Measurements from ENCODE around the gene SPCS3.
"Not testable (repeated sequence)": the region's sequence is repeated elsewhere in the genome, so short reads cannot be mapped to it uniquely, and the experiment has no call there.

The SPCS3 gene

GRCh38 chr4:176288020-176288419 lies 31.7 kb upstream of the SPCS3 start:
- Histone ChIP-seq H3K9ac (ENCODE audit: low read length) (no peak overlapping the region), H3K4me3 (ENCODE audit: low read depth, low read length) (no peak overlapping the region), H3K9me3 (ENCODE audit: control insufficient read depth, insufficient read depth, low read depth, low read length) (no peaks in the 10 kb centered on the region), H3K4me1 (ENCODE audit: control insufficient read depth, insufficient read depth, low read length) (no peaks in the 10 kb centered on the region; the same call in 1 of the 2 replicates), H3K36me3 (ENCODE audit: control insufficient read depth, insufficient read depth, low read length) (no peaks in the 10 kb centered on the region), H3K27me3 (ENCODE audit: control insufficient read depth, insufficient read depth, low read length) (no peaks in the 10 kb centered on the region), H3K27ac (ENCODE audit: low read depth, low read length) (no peak overlapping the region)

GRCh38 chr4:176289561-176289960 lies 30.2 kb upstream of the SPCS3 start:
- Histone ChIP-seq H3K4me1 (ENCODE audit: control insufficient read depth, insufficient read depth, low read length) (no peaks in the 10 kb centered on the region; the same call in 1 of the 2 replicates), H3K36me3 (ENCODE audit: control insufficient read depth, insufficient read depth, low read length) (no peaks in the 10 kb centered on the region), H3K9me3 (ENCODE audit: control insufficient read depth, insufficient read depth, low read depth, low read length) (no peaks in the 10 kb centered on the region), H3K4me3 (ENCODE audit: low read depth, low read length) (no peak overlapping the region), H3K9ac (ENCODE audit: low read length) (no peak overlapping the region), H3K27ac (ENCODE audit: low read depth, low read length) (no peak overlapping the region), H3K27me3 (ENCODE audit: control insufficient read depth, insufficient read depth, low read length) (no peaks in the 10 kb centered on the region)

- H3K9ac ChIP-seq (ENCODE audit: low read length), result no peak overlapping the region
- H3K27me3 ChIP-seq (ENCODE audit: control insufficient read depth, insufficient read depth, low read length), result no peaks in the 10 kb centered on the region
- H3K4me3 ChIP-seq (ENCODE audit: low read depth, low read length), result no peak overlapping the region
- no peaks in the 10 kb centered on the region; the same call in 1 of the 2 replicates for H3K4me1 ChIP-seq (ENCODE audit: control insufficient read depth, insufficient read depth, low read length)
- no peak overlapping the region for H3K27ac ChIP-seq (ENCODE audit: low read depth, low read length)
- H3K9me3 ChIP-seq (ENCODE audit: control insufficient read depth, insufficient read depth, low read depth, low read length), result no peaks in the 10 kb centered on the region
- no peaks in the 10 kb centered on the region for H3K36me3 ChIP-seq (ENCODE audit: control insufficient read depth, insufficient read depth, low read length)
Measured at GRCh38 chr4:176290520-176290919, 29.2 kb upstream of the SPCS3 start.

- Histone ChIP-seq H3K4me1 (ENCODE audit: control insufficient read depth, insufficient read depth, low read length) (peaks cover 4% of the 10 kb centered on the region; the same call in 1 of the 2 replicates), H3K4me3 (ENCODE audit: low read depth, low read length) (no peak overlapping the region), H3K9ac (ENCODE audit: low read length) (no peak overlapping the region), H3K9me3 (ENCODE audit: control insufficient read depth, insufficient read depth, low read depth, low read length) (no peaks in the 10 kb centered on the region), H3K27ac (ENCODE audit: low read depth, low read length) (no peak overlapping the region), H3K27me3 (ENCODE audit: control insufficient read depth, insufficient read depth, low read length) (no peaks in the 10 kb centered on the region), H3K36me3 (ENCODE audit: control insufficient read depth, insufficient read depth, low read length) (no peaks in the 10 kb centered on the region)
Measured at GRCh38 chr4:176291748-176292147, 28.0 kb upstream of the SPCS3 start.

- no peak overlapping the region for H3K9ac ChIP-seq (ENCODE audit: low read length)
Measured at GRCh38 chr4:176292920-176293319, 26.8 kb upstream of the SPCS3 start.

GRCh38 chr4:176293660-176294059 lies 26.1 kb upstream of the SPCS3 start:
- Histone ChIP-seq H3K27ac (ENCODE audit: low read depth, low read length) (no peak overlapping the region), H3K9ac (ENCODE audit: low read length) (no peak overlapping the region), H3K36me3 (ENCODE audit: control insufficient read depth, insufficient read depth, low read length) (no peaks in the 10 kb centered on the region), H3K27me3 (ENCODE audit: control insufficient read depth, insufficient read depth, low read length) (no peaks in the 10 kb centered on the region), H3K4me3 (ENCODE audit: low read depth, low read length) (no peak overlapping the region), H3K9me3 (ENCODE audit: control insufficient read depth, insufficient read depth, low read depth, low read length) (no peaks in the 10 kb centered on the region), H3K4me1 (ENCODE audit: control insufficient read depth, insufficient read depth, low read length) (0 out of 2 replicates have a peak, but pooled peaks cover 4% of the 10 kb centered on the region)

More at GRCh38 chr4:176292920-176293319, 26.8 kb upstream of the SPCS3 start:
- Histone ChIP-seq H3K36me3 (ENCODE audit: control insufficient read depth, insufficient read depth, low read length) (no peaks in the 10 kb centered on the region), H3K27ac (ENCODE audit: low read depth, low read length) (no peak overlapping the region), H3K4me3 (ENCODE audit: low read depth, low read length) (no peak overlapping the region), H3K27me3 (ENCODE audit: control insufficient read depth, insufficient read depth, low read length) (no peaks in the 10 kb centered on the region), H3K4me1 (ENCODE audit: control insufficient read depth, insufficient read depth, low read length) (peaks cover 4% of the 10 kb centered on the region; the same call in 1 of the 2 replicates), H3K9me3 (ENCODE audit: control insufficient read depth, insufficient read depth, low read depth, low read length) (no peaks in the 10 kb centered on the region)

GRCh38 chr4:176295907-176296306 lies 23.9 kb upstream of the SPCS3 start:
- H3K27ac ChIP-seq (ENCODE audit: low read depth, low read length); H3K36me3 ChIP-seq (ENCODE audit: control insufficient read depth, insufficient read depth, low read length); H3K27me3 ChIP-seq (ENCODE audit: control insufficient read depth, insufficient read depth, low read length); H3K9me3 ChIP-seq (ENCODE audit: control insufficient read depth, insufficient read depth, low read depth, low read length); H3K4me1 ChIP-seq (ENCODE audit: control insufficient read depth, insufficient read depth, low read length); H3K4me3 ChIP-seq (ENCODE audit: low read depth, low read length); H3K9ac ChIP-seq (ENCODE audit: low read length): not testable (repeated sequence)

- H3K27me3 ChIP-seq (ENCODE audit: control insufficient read depth, insufficient read depth, low read length), result no peaks in the 10 kb centered on the region
- H3K27ac ChIP-seq (ENCODE audit: low read depth, low read length), result no peak overlapping the region
- H3K9me3 ChIP-seq (ENCODE audit: control insufficient read depth, insufficient read depth, low read depth, low read length), result no peaks in the 10 kb centered on the region
- H3K4me3 ChIP-seq (ENCODE audit: low read depth, low read length), result no peak overlapping the region
- no peak overlapping the region for H3K9ac ChIP-seq (ENCODE audit: low read length)
- peaks cover 4% of the 10 kb centered on the region; the same call in 1 of the 2 replicates for H3K4me1 ChIP-seq (ENCODE audit: control insufficient read depth, insufficient read depth, low read length)
- no peaks in the 10 kb centered on the region for H3K36me3 ChIP-seq (ENCODE audit: control insufficient read depth, insufficient read depth, low read length)
Measured at GRCh38 chr4:176298664-176299063, 21.1 kb upstream of the SPCS3 start.

- no peaks in the 10 kb centered on the region for H3K9me3 ChIP-seq (ENCODE audit: control insufficient read depth, insufficient read depth, low read depth, low read length)
- H3K9ac ChIP-seq (ENCODE audit: low read length), result no peak overlapping the region
- no peak overlapping the region for H3K4me3 ChIP-seq (ENCODE audit: low read depth, low read length)
- H3K27ac ChIP-seq (ENCODE audit: low read depth, low read length), result no peak overlapping the region
- H3K36me3 ChIP-seq (ENCODE audit: control insufficient read depth, insufficient read depth, low read length), result no peaks in the 10 kb centered on the region
- H3K4me1 ChIP-seq (ENCODE audit: control insufficient read depth, insufficient read depth, low read length), result peaks cover 10% of the 10 kb centered on the region; the same call in 1 of the 2 replicates
- H3K27me3 ChIP-seq (ENCODE audit: control insufficient read depth, insufficient read depth, low read length), result peaks cover 3% of the 10 kb centered on the region; the same call in 1 of the 2 replicates
Measured at GRCh38 chr4:176300036-176300435, 19.7 kb upstream of the SPCS3 start.

- Histone ChIP-seq H3K27me3 (ENCODE audit: control insufficient read depth, insufficient read depth, low read length) (peaks cover 3% of the 10 kb centered on the region; the same call in 1 of the 2 replicates), H3K4me1 (ENCODE audit: control insufficient read depth, insufficient read depth, low read length) (peaks cover 10% of the 10 kb centered on the region; the same call in 1 of the 2 replicates), H3K27ac (ENCODE audit: low read depth, low read length) (no peak overlapping the region), H3K9me3 (ENCODE audit: control insufficient read depth, insufficient read depth, low read depth, low read length) (no peaks in the 10 kb centered on the region), H3K4me3 (ENCODE audit: low read depth, low read length) (no peak overlapping the region), H3K9ac (ENCODE audit: low read length) (no peak overlapping the region), H3K36me3 (ENCODE audit: control insufficient read depth, insufficient read depth, low read length) (no peaks in the 10 kb centered on the region)
Measured at GRCh38 chr4:176300565-176300964, 19.2 kb upstream of the SPCS3 start.

- Histone ChIP-seq H3K9ac (ENCODE audit: low read length) (no peak overlapping the region), H3K27ac (ENCODE audit: low read depth, low read length) (no peak overlapping the region), H3K4me1 (ENCODE audit: control insufficient read depth, insufficient read depth, low read length) (peaks cover 6% of the 10 kb centered on the region; the same call in 1 of the 2 replicates), H3K9me3 (ENCODE audit: control insufficient read depth, insufficient read depth, low read depth, low read length) (no peaks in the 10 kb centered on the region), H3K4me3 (ENCODE audit: low read depth, low read length) (no peak overlapping the region), H3K36me3 (ENCODE audit: control insufficient read depth, insufficient read depth, low read length) (no peaks in the 10 kb centered on the region), H3K27me3 (ENCODE audit: control insufficient read depth, insufficient read depth, low read length) (peaks cover 6% of the 10 kb centered on the region; the same call in 1 of the 2 replicates)
Measured at GRCh38 chr4:176302283-176303275, 17.2 kb upstream of the SPCS3 start.

Measured in HUES6 (cell line).